ENCODE results near the gene GAB2.
"Not testable (repeated sequence)": the region's sequence is repeated elsewhere in the genome, so short reads cannot be mapped to it uniquely, and the experiment has no call there.

DNA sequence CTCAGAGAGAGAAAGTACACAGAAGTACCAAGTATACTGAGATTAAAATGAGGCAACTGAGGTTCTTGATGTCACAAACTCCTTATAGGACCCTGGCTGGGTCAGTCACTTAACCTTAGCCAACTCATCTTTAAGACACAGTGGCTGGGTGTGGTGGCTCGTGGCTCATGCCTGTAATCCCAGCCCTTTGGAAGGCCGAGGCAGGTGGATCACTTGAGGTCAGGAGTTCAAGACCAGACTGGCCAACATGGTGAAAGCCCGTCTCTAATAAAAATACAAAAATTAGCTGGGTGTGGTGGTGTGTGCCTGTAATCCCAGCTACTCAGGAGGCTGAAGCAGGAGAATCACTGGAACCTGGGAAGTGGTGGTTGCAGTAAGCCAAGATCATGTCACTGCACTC is 61.9 kb downstream of the GAB2 start:
- TF ChIP-seq CTCF, POLR2A (IDR thresholded peaks at IDR 0.05): not testable (repeated sequence)

Measured in adrenal gland (tissue), 5 donors.